OCI-LY3 (cell line): Measurements from ENCODE around the gene CD96.

Experiments
- CTCF ChIP-seq: fragments of 200-600, 300-600 bp; sonication (generic); IDR thresholded peaks from 2 replicates; pipeline ENCODE4 v1.5.1; 2014; ENCODE audit warnings: antibody characterized with exemption, low read length, low read depth
- EZH2phosphoT487 ChIP-seq: fragments of 200-600 bp; shearing (Covaris generic); IDR thresholded peaks from 2 replicates; pipeline ENCODE4 v1.6.1; 2018; ENCODE audit warnings: antibody characterized with exemption, mixed run types, low read depth

GRCh38 chr3:111601810-111602209, 59.8 kb downstream of the CD96 start:
- no peak for TF ChIP-seq CTCF
- no peak for TF ChIP-seq EZH2phosphoT487
